GM13977 (cell line): Measurements from ENCODE around the gene TNFRSF6B.

Experiments used
- DNase-seq: peaks from one replicate; pipeline ENCODE4 v3.0.0; 2012; ENCODE audit warnings: low spot score
- CTCF ChIP-seq: IDR thresholded peaks from 2 replicates; pipeline ENCODE4 v1.5.1; 2012; ENCODE audit warnings: mild to moderate bottlenecking, control low read depth; ENCODE audit not compliant: insufficient read depth; ENCODE audit errors: extremely low read depth, missing control alignments
- in situ Hi-C: fragments of 300-500 bp; cut with MboI; formaldehyde crosslinking; loops from one replicate; pipeline ENCODE4 v1.12.0; 2022; ENCODE audit warnings: low sequenced_read_pairs, low pct_unique_long_range_greater_than_20kb, mixed read lengths, inconsistent platforms; ENCODE audit not compliant: unreplicated experiment

Gene TNFRSF6B

GRCh38 chr20:63686094-63686491 is 10.4 kb upstream of the TNFRSF6B start:
- in situ Hi-C loops = no loop called here
- no peak for DNase-seq
- no peak for TF ChIP-seq CTCF

GRCh38 chr20:63686492-63687321 is 9.7 kb upstream of the TNFRSF6B start:
- in situ Hi-C loops = no loop called here
- peak; percentile 60 for DNase-seq
- TF ChIP-seq CTCF = no peak

- DNase-seq = no peak
- in situ Hi-C loops = no loop called here
- TF ChIP-seq CTCF = no peak
Observed at GRCh38 chr20:63687419-63688178, 8.9 kb upstream of the TNFRSF6B start.

- in situ Hi-C loops = no loop called here
- no peak for TF ChIP-seq CTCF
- no peak for DNase-seq
Observed at GRCh38 chr20:63688228-63689045, 8.0 kb upstream of the TNFRSF6B start.

- in situ Hi-C loops = no loop called here
- TF ChIP-seq CTCF = no peak
- DNase-seq = no peak
Observed at GRCh38 chr20:63689046-63690002, 7.1 kb upstream of the TNFRSF6B start.
